Fibroblast of the aortic adventitia (primary cell): Measurements from ENCODE around the gene ATP8B1. TPM values are rescaled to one million over a fixed set of nuclear protein-coding genes. Genes with fewer than 3 reads are reported as not detected.

Experiments
- DNase-seq: peaks from one replicate; pipeline ENCODE4 v3.0.0-alpha.2; 2010; ENCODE audit warnings: low read depth
- H3K4me3 ChIP-seq: 2 replicates; pipeline ENCODE4 v1.5.1; 2011; ENCODE audit warnings: low read depth, mild to moderate bottlenecking, control low read depth, low read length, moderate library complexity
- CTCF ChIP-seq: IDR thresholded peaks from 2 replicates; pipeline ENCODE4 v1.5.1; 2011; ENCODE audit warnings: mild to moderate bottlenecking, low read length, control low read depth, inconsistent platforms; ENCODE audit not compliant: insufficient read depth
- total RNA-seq: library from RNA; depleted of rRNA; stranded (reverse); fragments of >200 nt; gene quantifications from 2 replicates; pipeline ENCODE4 v1.2.3, GENCODE V29; 2012; ENCODE audit warnings: low replicate concordance

Gene ATP8B1
- total RNA-seq, 1 donor: 80.4 TPM

GRCh38 chr18:57789090-57789489 lies 14.0 kb downstream of the ATP8B1 start:
- H3K4me3 ChIP-seq: peak overlapping the region; percentile 36
- DNase-seq: peak; percentile 83
- no peak for TF ChIP-seq CTCF

GRCh38 chr18:57787068-57787685 lies 15.9 kb downstream of the ATP8B1 start:
- DNase-seq: no peak
- TF ChIP-seq CTCF: no peak
- H3K4me3 ChIP-seq: no peak overlapping the region

GRCh38 chr18:57785751-57786437 lies 17.2 kb downstream of the ATP8B1 start:
- TF ChIP-seq CTCF: no peak
- no peak for DNase-seq

GRCh38 chr18:57784801-57785114 lies 18.4 kb downstream of the ATP8B1 start:
- DNase-seq: no peak
- no peak overlapping the region for H3K4me3 ChIP-seq
- TF ChIP-seq CTCF: no peak

More at GRCh38 chr18:57785751-57786437, 17.2 kb downstream of the ATP8B1 start:
- no peak overlapping the region for H3K4me3 ChIP-seq

- H3K4me3 ChIP-seq: no peak overlapping the region
- TF ChIP-seq CTCF: no peak
- DNase-seq: peak; percentile 70
Measured at GRCh38 chr18:57784034-57784800, 18.9 kb downstream of the ATP8B1 start.

GRCh38 chr18:57782049-57782448 lies 21.1 kb downstream of the ATP8B1 start:
- TF ChIP-seq CTCF: no peak
- H3K4me3 ChIP-seq: no peak overlapping the region
- DNase-seq: no peak
